ENCODE data around the gene PCDH15.

DNA sequence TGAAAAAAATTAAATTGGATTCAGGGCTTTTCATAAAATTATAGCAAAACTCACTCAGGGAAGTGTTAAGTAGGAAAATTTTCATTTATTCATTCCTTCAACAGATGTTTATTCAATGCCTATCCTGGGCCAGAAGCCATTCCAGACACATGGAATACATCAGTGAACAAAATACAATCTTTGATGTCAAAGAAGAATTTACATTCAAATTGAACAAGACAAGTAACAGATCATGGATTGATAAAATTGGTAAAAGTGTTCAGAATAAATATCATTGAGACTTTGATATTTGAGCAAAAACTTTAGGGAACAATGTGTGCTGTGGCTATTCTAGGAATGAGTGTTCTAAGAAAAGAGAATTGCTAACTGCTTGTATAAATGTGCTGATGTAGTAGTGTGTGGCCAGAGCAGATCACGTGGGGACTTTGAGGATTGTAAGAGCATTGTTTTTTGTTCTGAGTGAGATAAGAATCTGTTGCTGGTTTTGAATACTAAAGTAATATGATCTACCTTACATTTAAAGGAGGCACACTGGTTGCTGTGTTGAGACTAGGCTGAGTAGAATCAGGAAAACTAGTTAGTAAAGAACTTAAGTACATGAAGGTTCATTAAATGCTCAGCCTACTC is 957.2 kb downstream of the PCDH15 start:
- TF ChIP-seq EZH2 (IDR thresholded peaks at IDR 0.05; ENCODE audit: insufficient read depth, poor library complexity, severe bottlenecking) (no peak), EZH2phosphoT487 (IDR thresholded peaks at IDR 0.05; ENCODE audit: insufficient read depth, low read depth) (no peak)
